SHP77 (cell line): ENCODE data around the gene FGF4.

ENCODE experiments used
- DNase-seq, 2 experiments: peaks; one replicate each; lab custom pipeline; 2025; lab: John Stamatoyannopoulos, UW

FGF4 gene

GRCh38 chr11:69807106-69807815, 32.1 kb upstream of the FGF4 start:
- DNase-seq = no peak

GRCh38 chr11:69804769-69805508, 29.8 kb upstream of the FGF4 start:
- DNase-seq = no peak

DNA sequence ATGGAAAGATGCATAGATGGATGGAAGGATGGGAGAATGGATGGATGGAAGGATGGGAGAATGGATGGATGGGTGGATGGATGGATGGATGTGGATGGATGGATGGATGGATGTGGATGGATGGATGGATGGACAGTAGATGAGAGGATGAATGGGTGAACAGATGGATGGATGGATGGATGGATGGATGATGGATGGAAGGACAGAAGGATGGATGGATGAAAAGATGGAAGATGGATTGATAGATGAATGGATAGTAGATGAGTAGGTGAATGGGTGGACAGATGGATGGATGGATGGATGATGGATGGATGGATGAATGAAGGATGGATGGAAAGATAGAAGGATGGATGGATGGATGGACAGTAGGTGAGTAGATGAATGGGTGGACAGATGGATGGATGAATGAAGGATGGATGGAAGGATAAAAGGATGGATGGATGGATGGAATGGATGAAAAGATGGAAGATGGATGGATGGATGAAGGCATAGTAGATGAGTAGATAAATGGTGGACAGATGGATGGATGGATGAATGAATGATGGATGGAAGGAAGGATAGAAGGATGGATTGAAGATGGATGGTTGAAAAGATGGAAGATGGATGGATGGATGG, 28.6 kb upstream of the FGF4 start:
- DNase-seq = no peak

GRCh38 chr11:69803022-69803421, 27.9 kb upstream of the FGF4 start:
- DNase-seq = no peak

GRCh38 chr11:69802590-69802989, 27.4 kb upstream of the FGF4 start:
- DNase-seq = no peak

- DNase-seq = peak; percentile 10 to 38
Measured at GRCh38 chr11:69801513-69802335, 26.6 kb upstream of the FGF4 start.

DNA sequence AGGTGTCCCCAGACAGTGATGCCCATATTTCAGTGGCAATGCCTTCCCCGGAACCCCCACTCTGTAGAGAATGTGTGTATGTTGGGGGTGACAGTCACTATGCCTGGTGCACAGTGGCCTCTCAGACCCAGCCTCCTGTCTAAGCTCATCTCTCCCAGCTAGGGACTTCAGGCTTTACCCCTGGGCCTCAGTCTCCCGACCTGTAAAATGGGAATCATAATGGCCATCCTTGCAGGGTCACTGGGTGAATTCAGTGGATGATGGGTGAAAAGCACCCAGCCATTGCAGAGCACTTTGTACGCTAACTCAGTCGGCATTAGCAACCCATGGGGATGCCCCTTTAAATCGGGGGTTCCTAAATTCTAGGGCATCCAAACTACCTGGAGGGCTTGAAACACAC, 25.1 kb upstream of the FGF4 start:
- no peak for DNase-seq

DNA sequence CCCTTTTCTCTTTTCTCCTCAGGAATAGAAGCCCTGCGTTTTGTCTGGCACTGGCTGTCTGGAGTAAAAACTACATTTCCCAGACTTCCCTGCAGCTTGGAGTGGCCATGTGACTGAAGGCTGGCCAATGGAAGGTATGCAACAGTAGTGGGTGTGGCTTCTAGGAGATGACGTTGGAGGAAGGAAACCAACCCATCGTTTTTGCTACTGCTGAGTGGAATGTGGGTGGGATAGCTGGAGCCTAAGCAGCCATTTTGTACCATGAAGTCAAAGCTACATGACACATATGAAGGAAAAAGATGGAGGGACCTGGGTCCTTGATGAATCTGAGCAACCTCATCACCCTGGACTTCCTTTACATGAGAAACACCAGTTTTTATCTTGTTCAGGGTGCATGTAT, 24.4 kb upstream of the FGF4 start:
- peak; percentile 22 to 38 for DNase-seq

GRCh38 chr11:69799097-69799496, 24.0 kb upstream of the FGF4 start:
- no peak for DNase-seq

DNA sequence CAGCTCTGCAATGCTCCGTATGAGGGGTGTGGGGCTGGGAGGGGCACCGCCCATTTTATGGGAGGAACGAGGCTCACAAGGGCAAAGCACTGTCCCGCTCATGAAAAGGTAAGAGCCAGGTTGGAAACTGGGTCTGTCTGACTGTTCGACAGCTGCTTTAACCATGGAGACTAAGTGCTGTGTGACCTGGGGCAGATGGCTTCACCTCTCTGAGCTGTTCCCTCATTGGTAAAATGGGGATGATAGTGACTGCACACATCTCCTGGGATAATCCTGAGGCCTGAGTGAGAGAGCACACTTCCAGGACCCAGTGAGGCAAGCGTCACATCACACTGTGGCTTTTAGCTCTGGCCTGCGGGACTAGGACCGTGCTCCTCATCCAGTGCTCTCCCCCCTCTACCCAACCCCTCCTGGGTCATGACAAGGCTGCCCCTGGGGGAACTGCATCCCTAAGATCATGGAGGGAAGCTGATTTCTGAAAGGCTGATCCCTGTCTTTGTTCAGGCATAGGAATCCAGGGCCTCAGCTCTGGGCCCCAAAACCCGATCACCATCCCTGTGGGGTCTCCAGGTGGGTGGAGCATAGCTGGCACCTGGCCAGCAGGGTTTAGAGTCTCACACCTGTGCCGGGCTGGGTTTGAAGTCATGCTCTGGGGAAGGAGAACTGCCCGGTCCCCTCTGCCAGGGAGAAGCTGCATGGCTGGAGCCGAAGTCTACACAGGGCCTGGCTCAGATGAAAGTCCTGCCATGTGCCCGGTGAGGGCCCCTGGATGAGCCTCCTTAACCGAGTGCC, 22.8 kb upstream of the FGF4 start:
- DNase-seq = no peak

DNA sequence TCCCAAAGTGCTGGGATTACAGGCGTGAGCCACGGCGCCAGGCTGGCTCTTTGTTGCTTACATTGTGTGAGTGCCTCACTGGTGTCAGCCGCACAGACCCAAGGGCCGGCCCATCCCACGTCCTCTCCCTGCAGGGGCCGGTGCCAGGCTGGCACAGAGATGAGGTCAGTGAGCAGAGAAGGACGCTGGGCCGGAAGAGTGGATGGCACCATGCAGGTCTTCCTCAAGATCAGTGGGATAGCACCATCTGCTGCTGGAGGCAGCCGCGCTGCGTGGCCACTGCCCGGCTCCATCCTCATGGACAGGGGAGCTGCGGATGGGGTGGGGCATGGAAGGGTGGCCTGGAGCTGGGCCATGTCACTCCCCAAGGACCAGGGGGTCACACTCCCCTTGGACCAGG, 22.0 kb upstream of the FGF4 start:
- no peak for DNase-seq

GRCh38 chr11:69796063-69796462, 20.9 kb upstream of the FGF4 start:
- DNase-seq = no peak

DNA sequence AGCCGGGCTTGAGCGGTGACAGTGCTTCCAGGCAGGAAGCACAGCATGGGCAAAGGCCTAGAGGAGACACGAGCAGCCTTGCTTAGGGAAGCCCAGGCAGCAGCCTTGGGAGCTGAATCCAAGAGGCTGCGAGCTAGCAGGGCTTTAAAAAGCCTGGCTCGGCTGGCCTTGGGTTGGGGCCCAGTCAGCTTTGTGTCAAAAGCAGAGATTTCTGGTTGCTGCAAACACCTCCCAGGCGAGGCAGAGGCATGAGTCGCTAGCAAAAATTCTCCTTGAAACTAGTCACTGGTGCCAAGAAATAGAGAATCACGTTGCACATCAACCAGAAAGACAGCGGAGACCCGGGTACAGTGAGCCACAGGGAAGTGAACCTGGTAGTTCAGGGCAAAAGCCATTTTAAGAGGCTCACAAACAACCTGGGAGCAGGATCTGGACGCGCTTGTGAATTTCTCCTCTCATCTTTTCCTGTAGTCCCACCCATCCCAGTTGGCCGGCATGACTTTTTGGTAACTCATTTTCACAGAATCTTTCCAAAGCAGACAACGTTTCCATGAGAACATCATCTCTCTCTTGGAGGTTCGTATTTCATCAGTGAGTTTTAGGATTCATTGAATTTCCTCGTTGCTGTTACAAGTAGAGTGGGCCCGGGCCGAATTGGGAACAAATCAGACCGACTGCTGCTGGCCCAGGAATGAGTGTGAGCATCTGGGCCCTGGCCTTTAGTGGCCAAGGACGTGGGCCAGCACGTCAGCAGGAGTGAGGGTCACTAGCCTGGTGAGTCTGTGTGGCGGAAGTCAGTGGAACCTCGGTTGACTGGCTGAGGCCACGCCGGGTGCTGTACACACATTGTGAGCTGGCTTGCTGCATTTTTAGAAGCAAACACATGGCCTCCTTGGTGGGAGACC, 16.4 kb upstream of the FGF4 start:
- no peak for DNase-seq

- no peak for DNase-seq
Measured at GRCh38 chr11:69788956-69789355, 13.8 kb upstream of the FGF4 start.

- no peak for DNase-seq
Measured at GRCh38 chr11:69787906-69788305, 12.8 kb upstream of the FGF4 start.

DNA sequence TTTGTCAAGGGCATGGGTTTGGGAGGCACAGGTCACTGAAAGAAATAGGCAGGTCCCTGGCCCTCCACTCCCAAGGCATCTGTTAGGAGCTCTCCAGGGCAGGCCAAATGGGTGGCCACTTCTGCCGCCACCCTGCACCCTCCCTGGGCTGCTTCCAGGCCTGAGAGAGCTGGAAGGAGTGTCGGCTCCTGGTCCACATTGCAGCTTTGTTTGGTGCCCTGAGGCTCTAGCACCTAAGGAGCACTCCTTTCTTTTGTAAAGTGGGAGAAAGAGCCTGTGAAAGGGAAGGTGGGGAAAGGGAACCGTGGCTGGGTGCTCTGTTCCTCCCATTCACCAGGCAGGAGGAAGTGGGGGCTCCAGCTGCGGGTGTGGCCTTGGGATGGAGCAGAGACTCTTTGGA, 12.3 kb upstream of the FGF4 start:
- no peak for DNase-seq

DNA sequence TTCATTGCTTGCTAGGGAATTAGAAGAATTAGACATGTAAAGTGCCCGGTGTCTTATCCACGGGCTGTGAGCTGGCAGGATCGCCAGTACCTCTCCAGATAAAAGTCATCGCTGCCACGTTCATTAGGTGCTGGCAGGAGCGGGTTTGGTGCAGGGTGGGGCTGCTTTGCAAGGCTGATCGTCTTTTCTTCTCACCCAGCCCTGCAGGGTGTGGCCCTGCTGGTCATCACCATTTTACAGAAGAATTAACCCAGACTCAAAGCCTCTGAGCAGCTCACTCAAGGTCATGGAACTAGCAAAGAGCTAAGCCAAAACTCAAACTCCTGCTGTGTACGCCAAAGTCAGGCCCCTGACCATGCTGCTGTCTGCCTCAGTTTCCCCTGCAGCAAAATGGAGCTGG, 6.1 kb upstream of the FGF4 start:
- no peak for DNase-seq

DNA sequence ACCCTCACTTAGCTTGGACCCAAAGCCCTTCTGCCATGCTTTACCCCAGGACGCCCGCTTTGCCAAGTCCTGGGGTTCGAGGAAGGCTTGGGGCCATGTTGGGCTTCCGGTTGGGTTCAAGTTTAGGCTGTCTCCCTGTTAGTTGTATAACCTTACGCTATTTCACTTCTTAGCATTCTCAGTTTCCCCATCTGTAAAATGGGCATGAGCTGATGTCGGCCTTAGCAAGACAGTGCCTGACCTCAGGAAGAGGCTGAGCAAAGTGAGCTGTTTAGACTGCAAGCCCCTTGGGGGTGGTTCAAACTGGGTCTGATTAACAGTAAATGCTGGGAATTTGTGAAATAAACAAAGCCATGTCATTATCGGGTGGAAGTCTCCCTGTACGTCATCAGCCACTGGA, 3.2 kb upstream of the FGF4 start:
- DNase-seq = no peak

- DNase-seq = no peak
Measured at GRCh38 chr11:69774354-69775162, 583 bp downstream of the FGF4 start.
